SK-N-SH (cell line): ENCODE data around the gene CACUL1.

Source experiments
- CTCF ChIP-seq: fragments of 200-600 bp; sonication (generic); IDR thresholded peaks from 2 replicates; pipeline ENCODE4 v1.6.1; 2017; ENCODE audit warnings: antibody characterized with exemption, mild to moderate bottlenecking, moderate library complexity
- RAD21 ChIP-seq: IDR thresholded peaks from 2 replicates; pipeline ENCODE4 v1.6.1; 2012; ENCODE audit warnings: mild to moderate bottlenecking, low read length
- RFX5 ChIP-seq: IDR thresholded peaks from 2 replicates; pipeline ENCODE4 v1.6.1; 2012; ENCODE audit warnings: mild to moderate bottlenecking, improper control_type of control experiment, low read length
- SIN3A ChIP-seq: IDR thresholded peaks from 2 replicates; pipeline ENCODE4 v1.6.1; 2012; ENCODE audit warnings: low read depth, mild to moderate bottlenecking, low read length, moderate library complexity, borderline replicate concordance

- no peak for TF ChIP-seq RFX5
- no peak for TF ChIP-seq SIN3A
- TF ChIP-seq CTCF = no peak
- TF ChIP-seq RAD21 = no peak
Observed at GRCh38 chr10:118682533-118682932, 72.2 kb downstream of the CACUL1 start.
